Measurements from ENCODE around the gene SUFU.

The SUFU gene

GRCh38 chr10:102656791-102657371, 153.1 kb downstream of the SUFU start:
- no peak for DNase-seq (ENCODE audit: extremely low spot score)
- CTCF ChIA-PET, result interaction anchor here (0.6 kb wide), 2 partner anchors 50 to 1896 kb away, joined by 3 read pairs; no protein-coding TSS in a partner anchor
- POLR2A ChIA-PET, result interaction anchor here (1.9 kb wide), 1 partner anchor 12 kb away, joined by 6 read pairs; the partner anchor contains the start of gene TRIM8
- TF ChIP-seq L3MBTL2 (conservative IDR thresholded peaks at IDR 0.05), result no peak
- no peak for TF ChIP-seq FOXK2 (IDR thresholded peaks at IDR 0.05)
- TF ChIP-seq BHLHE40 (IDR thresholded peaks at IDR 0.05; ENCODE audit: borderline replicate concordance), result no peak
- no peak for TF ChIP-seq NFRKB (IDR thresholded peaks at IDR 0.05)
- no peak for TF ChIP-seq TARDBP (IDR thresholded peaks at IDR 0.05)
- no peak for TF ChIP-seq LEF1 (IDR thresholded peaks at IDR 0.05; ENCODE audit: borderline replicate concordance)
- no peak for TF ChIP-seq ZNF384 (IDR thresholded peaks at IDR 0.05)
- TF ChIP-seq FOXA1 (IDR thresholded peaks at IDR 0.05), result no peak
- TF ChIP-seq SUZ12 (IDR thresholded peaks at IDR 0.05), result no peak

- no peak for TF ChIP-seq PKNOX1 (IDR thresholded peaks at IDR 0.05)
- no peak for TF ChIP-seq SUZ12 (IDR thresholded peaks at IDR 0.05)
- no peak for TF ChIP-seq FOXK2 (IDR thresholded peaks at IDR 0.05)
- TF ChIP-seq HDGF (IDR thresholded peaks at IDR 0.05; ENCODE audit: borderline replicate concordance), result no peak
- TF ChIP-seq FOXM1 (IDR thresholded peaks at IDR 0.05; ENCODE audit: borderline replicate concordance), result no peak
- no peak for TF ChIP-seq L3MBTL2 (conservative IDR thresholded peaks at IDR 0.05)
- TF ChIP-seq ARNT (IDR thresholded peaks at IDR 0.05), result no peak
- no peak for TF ChIP-seq LEF1 (IDR thresholded peaks at IDR 0.05; ENCODE audit: borderline replicate concordance)
- TF ChIP-seq TARDBP (IDR thresholded peaks at IDR 0.05), result no peak
- TF ChIP-seq BHLHE40 (IDR thresholded peaks at IDR 0.05; ENCODE audit: borderline replicate concordance), result no peak
- TF ChIP-seq ZNF384 (IDR thresholded peaks at IDR 0.05), result no peak
- TF ChIP-seq ELF4 (IDR thresholded peaks at IDR 0.05), result no peak
- no peak for TF ChIP-seq FOXA1 (IDR thresholded peaks at IDR 0.05)
- ChIA-PET CTCF (interaction anchor here (0.6 kb wide), 2 partner anchors 50 to 1896 kb away, joined by 3 read pairs; no protein-coding TSS in a partner anchor), POLR2A (no interaction called here)
- DNase-seq (ENCODE audit: extremely low spot score), result no peak
Observed at GRCh38 chr10:102657451-102657850, 153.7 kb downstream of the SUFU start.

- ChIA-PET CTCF (interaction anchor here (0.6 to 1.0 kb wide), 2 partner anchors 11 to 17 kb away, joined by 3 read pairs; no protein-coding TSS in a partner anchor), POLR2A (interaction anchor here (1.1 kb wide), 1 partner anchor 16 kb away, joined by 5 read pairs; no protein-coding TSS in a partner anchor)
- TF ChIP-seq PKNOX1 (IDR thresholded peaks at IDR 0.05) (no peak), FOXA1 (IDR thresholded peaks at IDR 0.05) (no peak), HDGF (IDR thresholded peaks at IDR 0.05; ENCODE audit: borderline replicate concordance) (no peak), CTBP1 (IDR thresholded peaks at IDR 0.05; ENCODE audit: borderline replicate concordance) (no peak), TARDBP (IDR thresholded peaks at IDR 0.05) (no peak), FOXK2 (IDR thresholded peaks at IDR 0.05) (no peak), SP1 (IDR thresholded peaks at IDR 0.05) (no peak), NFRKB (IDR thresholded peaks at IDR 0.05) (no peak), ELF4 (IDR thresholded peaks at IDR 0.05) (no peak), L3MBTL2 (conservative IDR thresholded peaks at IDR 0.05) (no peak), ARNT (IDR thresholded peaks at IDR 0.05) (no peak), SUZ12 (IDR thresholded peaks at IDR 0.05) (no peak)
- no peak for DNase-seq (ENCODE audit: extremely low spot score)
Observed at GRCh38 chr10:102657984-102658724, 154.4 kb downstream of the SUFU start.

GRCh38 chr10:102658802-102659201, 155.0 kb downstream of the SUFU start:
- ChIA-PET POLR2A (interaction anchor here (1.1 kb wide), 1 partner anchor 17 kb away, joined by 5 read pairs; no protein-coding TSS in a partner anchor), CTCF (interaction anchor here (0.6 to 1.0 kb wide), 2 partner anchors 11 to 16 kb away, joined by 3 read pairs; no protein-coding TSS in a partner anchor)
- TF ChIP-seq FOXK2 (IDR thresholded peaks at IDR 0.05), result no peak
- TF ChIP-seq NFRKB (IDR thresholded peaks at IDR 0.05), result no peak
- no peak for TF ChIP-seq SUZ12 (IDR thresholded peaks at IDR 0.05)
- no peak for TF ChIP-seq LEF1 (IDR thresholded peaks at IDR 0.05; ENCODE audit: borderline replicate concordance)
- no peak for TF ChIP-seq CTBP1 (IDR thresholded peaks at IDR 0.05; ENCODE audit: borderline replicate concordance)
- TF ChIP-seq L3MBTL2 (conservative IDR thresholded peaks at IDR 0.05), result no peak
- no peak for TF ChIP-seq ELF4 (IDR thresholded peaks at IDR 0.05)
- TF ChIP-seq PKNOX1 (IDR thresholded peaks at IDR 0.05), result no peak
- no peak for TF ChIP-seq ARNT (IDR thresholded peaks at IDR 0.05)
- TF ChIP-seq BHLHE40 (IDR thresholded peaks at IDR 0.05; ENCODE audit: borderline replicate concordance), result no peak
- TF ChIP-seq SP1 (IDR thresholded peaks at IDR 0.05), result no peak
- no peak for TF ChIP-seq TARDBP (IDR thresholded peaks at IDR 0.05)
- no peak for TF ChIP-seq FOXA1 (IDR thresholded peaks at IDR 0.05)
- no peak for TF ChIP-seq FOXM1 (IDR thresholded peaks at IDR 0.05; ENCODE audit: borderline replicate concordance)
- no peak for TF ChIP-seq HDGF (IDR thresholded peaks at IDR 0.05; ENCODE audit: borderline replicate concordance)
- no peak for TF ChIP-seq ZNF384 (IDR thresholded peaks at IDR 0.05)
- no peak for DNase-seq (ENCODE audit: extremely low spot score)

- ChIA-PET POLR2A (interaction anchor here (0.9 kb wide), 1 partner anchor 11 kb away, joined by 3 read pairs; no protein-coding TSS in a partner anchor), CTCF (interaction anchor here (2.2 kb wide), 1 partner anchor 9 kb away, joined by 11 read pairs; no protein-coding TSS in a partner anchor)
- no peak for DNase-seq (ENCODE audit: extremely low spot score)
- TF ChIP-seq L3MBTL2 (conservative IDR thresholded peaks at IDR 0.05) (no peak), SP1 (IDR thresholded peaks at IDR 0.05) (no peak), NFRKB (IDR thresholded peaks at IDR 0.05) (no peak), SUZ12 (IDR thresholded peaks at IDR 0.05) (no peak), PKNOX1 (IDR thresholded peaks at IDR 0.05) (no peak), ARNT (IDR thresholded peaks at IDR 0.05) (no peak), TARDBP (IDR thresholded peaks at IDR 0.05) (no peak)
Observed at GRCh38 chr10:102660888-102661657, 157.3 kb downstream of the SUFU start.
